ENCODE measurements around the gene LGALSL.

LGALSL gene

GRCh38 chr2:64453770-64454385, at the start of gene LGALSL:
TSS of gene LGALSL (plus strand) at chr2:64454162. CDS start at chr2:64454546, 384 bp downstream.
- DNase-seq, result peak in 1 of 4 experiments; percentile 27

GRCh38 chr2:64404743-64405142, 49.2 kb upstream of the LGALSL start:
- DNase-seq, result no peak

DNA sequence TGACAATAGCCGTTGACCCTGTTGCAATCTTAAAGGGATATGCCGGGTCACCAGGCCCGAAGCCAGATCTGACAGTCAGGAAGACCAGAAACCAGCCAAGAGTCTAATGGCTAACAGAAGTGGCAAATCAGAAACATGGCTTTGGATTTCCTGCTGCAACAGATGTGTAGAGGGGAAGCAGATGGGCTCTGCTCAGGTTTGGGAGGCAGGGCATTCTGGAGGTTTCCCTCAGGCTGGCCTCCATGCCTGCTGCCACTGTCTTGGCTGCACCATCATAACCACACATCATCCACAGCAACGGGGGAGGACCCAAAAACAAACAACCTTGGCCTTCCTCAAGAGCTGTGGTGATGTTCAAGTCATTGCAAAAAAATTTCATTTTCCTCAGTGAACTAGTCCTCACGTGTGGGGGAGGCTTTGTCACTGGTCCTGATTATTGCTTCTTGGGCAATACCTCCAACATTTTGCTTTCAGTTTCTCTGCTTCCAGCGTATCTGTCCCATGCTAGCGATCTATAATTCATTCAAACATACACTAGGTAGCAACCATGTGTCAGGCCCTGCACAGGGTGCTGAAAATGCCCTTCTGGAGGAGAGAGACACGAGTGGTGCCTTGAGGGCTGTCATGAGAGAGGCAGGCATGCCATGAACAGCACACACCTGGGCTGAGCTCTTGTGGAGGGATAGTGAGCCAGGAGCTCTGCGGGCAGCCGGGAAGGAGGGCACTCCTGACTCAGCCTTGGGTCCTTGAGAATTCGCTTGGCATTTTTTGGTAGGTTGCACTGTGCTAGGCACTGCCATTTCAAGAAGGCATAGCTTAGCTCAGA, 48.2 kb upstream of the LGALSL start:
- no peak for DNase-seq

DNA sequence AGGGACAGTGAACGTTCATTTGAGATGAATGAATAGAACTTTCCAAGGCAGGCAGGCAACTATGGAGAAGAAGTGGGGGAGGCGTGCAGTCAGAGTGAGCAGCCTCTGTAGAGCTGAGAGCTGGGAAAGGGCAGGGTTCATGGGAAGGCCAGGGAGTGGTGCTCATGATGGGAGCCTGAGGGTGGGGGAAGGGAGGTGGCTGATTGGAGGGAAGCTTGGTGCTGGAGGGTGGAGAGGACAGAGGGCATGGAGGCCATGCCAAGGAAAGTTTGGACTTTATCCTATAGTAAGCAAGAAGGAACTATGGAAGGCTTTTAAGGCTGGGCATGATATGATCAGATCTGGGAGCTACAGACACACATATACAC, 47.6 kb upstream of the LGALSL start:
- DNase-seq, result no peak

GRCh38 chr2:64408031-64408430, 45.9 kb upstream of the LGALSL start:
- no peak for DNase-seq

DNA sequence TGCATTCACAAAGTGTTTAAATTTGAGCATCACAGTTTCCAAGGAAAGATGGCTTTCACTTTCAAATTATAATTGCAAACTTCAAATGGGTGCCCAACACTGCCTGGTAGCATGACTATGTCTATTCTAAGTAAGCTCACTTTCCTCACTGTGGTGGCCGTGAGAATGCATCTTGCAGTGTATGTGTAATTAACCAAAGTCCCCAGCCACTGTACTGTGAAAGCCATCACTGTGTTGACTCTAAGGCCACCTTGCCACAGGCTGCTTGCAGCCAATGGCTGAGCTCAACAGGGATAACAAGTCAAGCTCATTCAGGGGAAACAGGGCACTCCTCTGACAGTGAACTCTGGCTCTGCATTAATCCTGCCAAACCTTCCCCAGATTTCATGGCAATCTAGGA, 43.3 kb upstream of the LGALSL start:
- DNase-seq, result no peak

- no peak for DNase-seq
Observed at GRCh38 chr2:64412671-64413070, 41.3 kb upstream of the LGALSL start.

DNA sequence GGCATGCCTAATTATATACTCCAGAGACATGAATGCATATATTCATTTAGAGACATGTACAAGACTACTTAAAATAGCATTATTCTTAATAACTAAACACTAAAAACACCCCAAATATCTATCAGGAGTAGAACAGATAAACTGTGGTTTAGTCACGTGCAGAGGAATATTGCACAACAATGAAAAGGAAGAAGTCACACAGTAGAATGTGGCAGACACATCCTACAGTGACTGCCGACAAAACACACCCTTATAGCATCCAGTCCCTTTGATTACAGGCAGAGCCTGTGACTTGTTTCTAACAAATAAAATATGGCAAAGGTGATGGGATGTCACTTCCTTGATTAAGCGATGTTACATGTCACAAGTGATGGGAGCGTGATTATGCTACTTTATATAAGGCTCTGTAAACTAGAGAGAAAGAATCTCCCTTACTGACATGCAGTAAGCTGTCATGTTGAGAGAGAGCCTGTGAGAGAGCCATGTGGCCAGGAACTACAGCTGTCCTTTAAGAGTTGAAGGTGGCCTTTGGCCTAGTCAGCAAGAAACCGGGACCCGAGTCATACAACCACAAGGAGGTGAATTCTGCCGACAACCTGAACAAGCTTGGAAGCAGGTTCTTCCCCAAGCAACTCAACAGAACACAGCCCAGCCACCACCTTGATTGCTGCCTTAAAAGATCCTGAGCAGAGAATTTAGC, 39.1 kb upstream of the LGALSL start:
- no peak for DNase-seq

- no peak for DNase-seq
Observed at GRCh38 chr2:64417624-64418023, 36.3 kb upstream of the LGALSL start.

- no peak for DNase-seq
Observed at GRCh38 chr2:64419596-64420165, 34.3 kb upstream of the LGALSL start.

- no peak for DNase-seq
Observed at GRCh38 chr2:64420677-64421076, 33.3 kb upstream of the LGALSL start.

- no peak for DNase-seq
Observed at GRCh38 chr2:64421201-64421600, 32.8 kb upstream of the LGALSL start.

DNA sequence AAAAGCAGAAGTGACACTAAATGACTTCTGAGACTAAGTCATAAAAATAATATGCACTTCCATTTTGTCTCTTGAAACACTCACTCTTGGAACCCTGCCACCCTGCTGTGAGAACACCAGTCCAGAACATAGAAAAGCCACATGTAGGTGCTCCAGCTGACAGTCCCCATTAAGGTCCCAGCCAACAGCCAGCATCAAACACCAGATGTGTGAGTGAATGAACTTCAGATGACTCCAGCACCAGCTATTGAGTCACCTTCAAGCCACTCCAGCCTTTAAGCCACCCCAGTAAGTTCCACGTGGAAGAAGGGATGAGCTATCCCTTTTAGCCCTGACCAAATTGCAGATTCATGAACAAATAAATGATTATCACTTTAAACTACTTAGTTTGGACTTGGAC, 31.5 kb upstream of the LGALSL start:
- DNase-seq, result no peak

DNA sequence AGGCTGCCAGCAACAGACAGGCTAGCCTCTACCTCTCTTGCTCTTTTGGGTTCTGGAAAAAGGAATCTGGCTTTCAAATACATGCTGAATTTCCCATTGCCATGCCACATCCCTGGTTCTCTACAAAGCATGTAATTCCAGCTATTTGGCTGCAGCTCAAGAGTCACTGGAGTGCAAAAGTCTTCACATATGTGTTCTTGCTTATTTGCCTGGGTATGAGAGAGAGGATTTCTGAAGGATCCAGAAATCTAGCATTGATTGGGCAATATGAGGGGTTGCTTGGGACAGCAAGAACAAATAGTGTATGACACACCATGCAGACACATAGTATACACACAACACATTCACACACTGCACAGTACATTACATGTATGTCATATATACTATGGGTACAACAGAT, 30.7 kb upstream of the LGALSL start:
- no peak for DNase-seq

GRCh38 chr2:64424416-64424987, 29.5 kb upstream of the LGALSL start:
- DNase-seq, result no peak

DNA sequence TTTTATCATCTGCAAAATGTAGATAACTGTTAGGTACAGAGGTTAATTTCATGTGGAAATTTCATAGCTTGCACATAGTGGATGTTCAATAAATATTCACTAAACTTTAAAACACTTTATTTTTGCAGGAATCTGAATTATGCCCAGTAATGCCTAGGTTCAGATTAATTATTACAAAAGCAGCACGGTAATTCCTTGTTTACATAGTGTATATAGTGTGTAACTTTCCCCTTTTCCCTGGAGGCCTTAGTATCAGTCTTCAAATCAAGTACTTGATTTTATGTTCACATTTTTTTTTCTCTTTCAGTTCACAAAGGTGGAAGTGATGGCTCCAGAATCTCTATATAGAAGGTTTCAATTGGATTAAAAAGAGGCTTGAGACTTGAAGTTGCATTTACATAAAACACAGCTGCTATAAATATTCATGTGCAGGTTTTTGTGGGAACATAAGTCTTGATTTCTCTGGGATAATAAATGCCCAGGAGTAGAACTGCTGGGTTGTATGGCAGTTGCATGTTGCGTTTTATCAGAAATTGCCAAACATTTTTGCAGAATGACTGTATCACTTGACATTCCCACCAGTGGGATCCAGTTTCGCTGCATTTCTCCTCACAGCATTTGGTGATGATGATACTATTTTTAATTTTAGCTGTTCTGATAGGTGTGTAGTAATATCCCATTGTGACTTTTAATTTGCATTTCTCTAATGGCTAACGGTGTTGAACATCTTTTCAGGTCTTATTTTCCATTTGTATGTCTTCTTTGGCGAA, 27.6 kb upstream of the LGALSL start:
- no peak for DNase-seq

- DNase-seq, result no peak
Observed at GRCh38 chr2:64434039-64434657, 19.8 kb upstream of the LGALSL start.

DNA sequence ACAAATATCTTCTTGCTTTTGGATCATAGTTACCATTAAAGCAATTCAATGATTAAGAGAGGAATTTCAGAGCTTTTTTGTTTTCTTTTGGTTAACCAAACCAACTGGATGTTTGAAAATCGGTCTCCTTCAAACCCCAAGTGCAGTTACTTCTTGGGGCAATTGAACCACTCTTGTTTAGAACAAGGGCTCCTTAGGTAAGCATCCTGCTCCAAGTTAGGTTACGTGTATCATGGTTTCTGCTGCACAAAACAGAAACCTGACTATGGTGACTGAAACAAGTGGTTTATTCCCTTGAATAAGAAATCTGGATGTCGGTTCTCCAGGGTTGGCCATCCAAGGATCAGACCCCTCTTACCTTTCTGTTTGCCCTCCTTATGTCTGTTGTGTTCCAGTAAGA, 16.1 kb upstream of the LGALSL start:
- DNase-seq, result no peak

GRCh38 chr2:64439194-64439593, 14.8 kb upstream of the LGALSL start:
- no peak for DNase-seq

DNA sequence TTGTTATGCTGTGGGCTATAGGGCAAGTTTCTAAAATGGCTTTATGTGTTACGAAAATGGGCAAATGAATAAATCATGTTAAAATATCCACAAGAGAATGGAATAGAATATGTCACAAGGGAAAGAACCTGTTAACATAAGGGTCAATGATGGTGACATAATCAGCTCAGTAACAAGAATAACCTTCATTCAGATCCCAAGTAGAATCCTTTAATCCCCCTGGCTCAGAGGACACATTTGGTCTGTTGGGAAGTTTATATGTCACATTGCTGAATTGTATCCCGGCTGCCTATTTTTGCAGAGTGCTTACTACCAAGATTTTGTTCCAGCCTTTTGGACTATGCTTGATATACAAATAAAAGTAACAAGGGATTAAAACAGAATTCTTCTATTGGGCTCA, 13.1 kb upstream of the LGALSL start:
- no peak for DNase-seq

DNA sequence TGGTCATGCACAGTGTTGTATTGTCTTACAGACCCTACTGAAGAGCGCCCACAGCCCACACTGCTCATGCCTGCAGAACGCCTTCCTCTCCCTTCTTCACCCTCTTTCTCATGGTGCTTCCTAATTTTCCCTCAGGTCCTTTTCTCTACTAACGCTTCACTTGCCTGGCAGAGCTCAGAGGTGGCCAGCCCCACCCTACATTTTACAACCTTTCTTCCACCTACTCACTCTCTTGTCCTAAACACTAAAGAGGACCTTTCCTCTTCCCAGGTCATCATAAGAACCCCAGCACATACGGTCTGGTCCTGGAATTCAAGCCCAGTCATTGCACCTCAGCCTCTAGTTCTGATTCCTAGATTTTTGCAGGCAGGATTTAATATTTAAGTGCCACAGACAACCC, 11.7 kb upstream of the LGALSL start:
- no peak for DNase-seq

DNA sequence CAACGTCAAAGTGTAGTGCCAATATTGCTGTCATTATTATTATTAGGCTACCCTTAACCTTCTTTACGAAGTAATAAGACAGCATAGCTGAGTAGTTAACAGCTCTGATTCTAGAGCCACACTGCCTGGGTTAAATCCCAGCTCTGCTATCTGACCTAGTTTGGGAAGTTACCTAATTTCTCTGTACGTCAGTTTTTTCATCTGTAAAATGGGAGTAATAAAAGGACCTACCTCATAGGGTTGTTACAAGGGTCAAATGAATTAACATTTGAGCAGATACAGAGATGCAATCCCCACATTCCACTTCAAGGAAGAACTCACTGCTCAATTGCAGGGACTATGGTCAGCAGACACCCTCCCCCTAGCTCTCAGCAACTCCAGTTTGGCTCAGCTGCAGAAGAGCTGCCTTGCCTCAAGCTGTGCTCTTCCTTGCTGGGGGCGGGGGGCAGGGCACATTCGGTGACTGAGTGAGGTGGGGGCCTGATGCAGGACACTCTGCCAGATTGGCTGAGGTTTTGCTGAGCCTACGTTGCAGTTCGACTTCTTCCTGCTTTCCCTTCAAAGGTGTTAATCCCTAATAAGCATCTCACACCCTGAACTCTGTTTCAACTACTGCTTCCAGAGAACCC, 11.0 kb upstream of the LGALSL start:
- no peak for DNase-seq
